Activated gamma-delta T cell treated with anti-CD3 and anti-CD28 coated beads, Interleukin-2, amount 50 U/mL, for 16 hours (primary cell): ENCODE measurements around the gene ATG4B.
"Not testable (repeated sequence)": the region's sequence is repeated elsewhere in the genome, so short reads cannot be mapped to it uniquely, and the experiment has no call there.

ENCODE experiments used
- DNase-seq: peaks from one replicate; pipeline ENCODE4 v3.0.0-alpha.2; 2020; ENCODE audit warnings: low read depth

ATG4B gene

DNA sequence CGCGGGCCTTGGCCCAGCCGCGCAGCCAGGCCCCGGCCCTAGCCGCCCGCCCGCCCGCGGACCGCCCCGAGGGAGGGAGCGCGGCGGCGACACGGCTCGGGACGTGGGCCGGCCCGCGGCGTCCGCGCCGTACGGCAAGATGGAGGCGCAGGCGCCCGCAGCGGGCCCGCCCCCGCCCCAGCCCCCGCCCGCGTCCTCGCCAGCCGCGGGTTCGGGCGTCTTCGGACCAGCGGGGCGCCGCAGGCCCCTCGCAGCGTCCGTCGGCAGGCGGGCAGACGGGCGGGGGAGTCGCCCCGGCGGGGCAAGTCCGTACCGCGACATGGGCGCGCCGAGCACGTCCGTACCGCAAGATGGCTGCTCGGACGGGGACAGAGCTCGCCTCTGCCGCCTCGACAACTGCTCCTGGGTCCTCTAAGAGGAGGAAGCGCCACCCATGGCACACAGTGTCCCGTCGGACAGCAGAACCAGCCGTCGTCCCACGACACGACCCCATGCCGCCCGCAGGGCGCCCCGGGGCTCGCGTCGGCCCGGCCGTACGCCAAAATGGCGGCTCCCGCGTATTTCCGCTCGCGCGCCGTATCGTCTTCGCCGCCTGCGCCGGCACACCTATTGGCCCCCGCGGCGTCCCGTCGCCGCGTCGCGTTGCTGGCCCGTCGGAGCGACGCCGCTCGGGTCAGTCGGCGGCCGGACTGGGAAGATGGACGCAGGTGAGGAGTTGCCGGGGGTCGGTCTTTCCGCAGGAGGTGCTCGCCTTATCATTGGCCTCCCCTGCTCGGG, at the start of gene ATG4B, which contains the start of gene THAP4:
TSS of gene ATG4B (plus strand) at position 676 of the 777 bp plus-strand sequence. CDS start at position 698, 22 bp downstream.
TSS of gene THAP4 (minus strand) at position 141 of the 777 bp plus-strand sequence. CDS start 141 bp downstream, outside the sequence.
- peak; percentile 59 for DNase-seq

GRCh38 chr2:241589863-241590262, 47.6 kb upstream of the ATG4B start:
- DNase-seq, result not testable (repeated sequence)

- DNase-seq, result not testable (repeated sequence)
Measured at GRCh38 chr2:241590496-241591455, 46.7 kb upstream of the ATG4B start.

DNA sequence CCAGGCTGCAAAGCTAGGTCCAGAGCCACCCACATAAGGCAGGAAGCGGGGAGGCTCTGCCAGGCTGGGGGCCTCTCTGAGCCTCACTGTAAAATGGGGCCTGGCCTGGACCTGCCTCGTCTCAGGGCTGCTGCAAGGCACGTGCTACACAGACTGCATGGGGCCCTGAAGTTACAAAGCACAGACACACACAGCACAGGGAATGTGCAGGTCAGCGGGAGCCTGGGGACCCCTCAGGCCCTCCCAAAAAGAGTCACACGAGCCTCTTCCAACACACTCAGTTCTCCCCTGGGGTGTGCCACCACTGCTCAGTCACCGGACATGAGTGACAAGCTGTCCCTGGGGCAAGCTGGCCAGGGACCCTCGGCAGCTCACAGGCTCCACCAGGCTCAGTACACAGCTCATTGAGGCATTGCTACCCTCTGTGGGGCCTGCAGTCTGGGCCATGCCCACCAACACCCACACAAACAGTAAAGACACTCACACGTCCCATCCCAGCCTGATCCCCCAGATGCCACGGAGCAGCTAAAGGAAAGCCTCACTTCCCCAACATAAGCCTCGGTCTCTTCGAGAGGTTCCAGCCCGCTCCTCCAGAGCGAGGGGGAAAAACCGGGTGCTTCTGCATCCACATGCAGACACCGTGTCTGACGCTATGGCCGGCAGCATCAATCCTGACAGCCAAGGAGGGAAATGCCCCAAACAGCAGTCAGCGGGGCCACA, 45.2 kb upstream of the ATG4B start:
- DNase-seq, result no peak

GRCh38 chr2:241593271-241593670, 44.2 kb upstream of the ATG4B start:
- DNase-seq, result no peak

- DNase-seq, result no peak
Measured at GRCh38 chr2:241595600-241596140, 41.8 kb upstream of the ATG4B start.

DNA sequence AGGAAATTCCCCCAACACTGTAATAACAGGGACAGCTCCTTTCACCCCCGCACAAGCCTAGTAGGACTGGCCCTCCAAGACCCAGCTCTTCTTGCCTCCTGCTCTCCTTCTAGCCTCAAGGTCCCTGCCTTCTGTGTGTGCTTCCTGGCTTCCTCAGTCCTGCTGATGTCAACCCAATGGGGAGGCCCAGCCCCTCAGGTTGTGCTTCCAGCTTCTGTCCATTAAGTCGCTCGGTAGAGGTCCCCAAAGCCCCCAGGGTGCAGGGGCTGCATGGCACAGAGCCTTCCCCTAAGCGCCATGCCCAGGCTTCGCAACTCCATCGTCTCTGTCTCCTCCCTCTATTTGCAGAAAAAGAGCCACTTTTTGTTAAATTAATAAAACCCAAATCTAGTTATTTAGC, 39.9 kb upstream of the ATG4B start:
- no peak for DNase-seq

DNA sequence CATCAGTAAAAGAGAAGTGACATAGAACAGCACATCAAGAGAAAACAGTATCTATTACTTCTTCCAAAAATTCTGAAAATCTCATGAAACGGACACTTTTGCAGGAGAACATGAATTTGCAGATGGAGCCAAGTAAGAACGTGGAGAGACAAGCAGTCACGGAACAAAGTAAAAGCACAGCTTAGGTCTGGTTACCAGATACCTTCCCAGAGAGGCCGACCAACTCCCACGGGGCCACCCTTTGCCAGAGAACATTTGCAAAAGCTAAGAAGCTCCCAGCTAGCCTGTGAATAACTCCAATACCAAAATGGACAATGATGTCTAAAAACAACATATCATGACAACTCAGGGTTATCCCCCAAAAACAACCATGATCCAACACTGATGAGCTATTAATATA, 39.4 kb upstream of the ATG4B start:
- DNase-seq, result no peak

- no peak for DNase-seq
Measured at GRCh38 chr2:241598487-241598886, 39.0 kb upstream of the ATG4B start.

DNA sequence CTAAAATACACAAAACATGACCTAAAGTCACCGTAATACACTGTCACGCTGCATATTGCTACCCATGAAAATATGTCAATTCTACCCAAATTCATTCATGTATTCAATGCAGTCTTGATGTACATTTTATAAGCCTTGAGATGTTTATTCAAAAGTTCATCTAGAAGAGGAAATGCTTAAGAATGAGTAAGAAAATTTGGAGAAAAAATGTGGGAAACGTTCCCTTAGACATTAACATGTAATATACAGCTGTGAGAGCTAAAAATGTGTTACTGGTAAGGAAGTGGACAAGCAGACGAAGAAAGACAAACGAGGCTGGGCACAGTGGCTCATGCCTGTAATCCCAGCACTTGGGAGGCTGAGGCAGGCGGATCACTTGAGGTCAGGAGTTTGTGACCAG, 37.9 kb upstream of the ATG4B start:
- no peak for DNase-seq

GRCh38 chr2:241601841-241602240, 35.7 kb upstream of the ATG4B start:
- no peak for DNase-seq

- no peak for DNase-seq
Measured at GRCh38 chr2:241602720-241603119, 34.8 kb upstream of the ATG4B start.

DNA sequence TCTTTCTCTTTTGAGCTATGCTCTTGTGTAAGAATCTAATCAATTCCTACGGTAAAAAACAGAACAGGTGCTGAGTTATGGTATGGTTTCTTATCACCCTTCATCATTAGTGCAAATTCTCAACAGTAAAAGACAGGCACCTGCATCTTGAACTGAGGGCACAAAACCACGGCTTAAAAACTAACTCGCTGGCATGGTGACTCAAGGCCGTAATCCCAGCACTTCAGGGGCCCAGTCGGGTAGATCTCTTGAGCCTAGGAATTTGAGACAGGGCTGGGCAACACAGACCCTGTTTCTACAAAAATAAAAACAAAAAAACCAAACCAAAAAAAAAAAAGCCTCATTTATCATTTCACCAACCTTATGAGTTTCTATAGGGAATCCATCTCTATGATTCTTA, 33.8 kb upstream of the ATG4B start:
- no peak for DNase-seq

- no peak for DNase-seq
Measured at GRCh38 chr2:241606186-241606585, 31.3 kb upstream of the ATG4B start.

DNA sequence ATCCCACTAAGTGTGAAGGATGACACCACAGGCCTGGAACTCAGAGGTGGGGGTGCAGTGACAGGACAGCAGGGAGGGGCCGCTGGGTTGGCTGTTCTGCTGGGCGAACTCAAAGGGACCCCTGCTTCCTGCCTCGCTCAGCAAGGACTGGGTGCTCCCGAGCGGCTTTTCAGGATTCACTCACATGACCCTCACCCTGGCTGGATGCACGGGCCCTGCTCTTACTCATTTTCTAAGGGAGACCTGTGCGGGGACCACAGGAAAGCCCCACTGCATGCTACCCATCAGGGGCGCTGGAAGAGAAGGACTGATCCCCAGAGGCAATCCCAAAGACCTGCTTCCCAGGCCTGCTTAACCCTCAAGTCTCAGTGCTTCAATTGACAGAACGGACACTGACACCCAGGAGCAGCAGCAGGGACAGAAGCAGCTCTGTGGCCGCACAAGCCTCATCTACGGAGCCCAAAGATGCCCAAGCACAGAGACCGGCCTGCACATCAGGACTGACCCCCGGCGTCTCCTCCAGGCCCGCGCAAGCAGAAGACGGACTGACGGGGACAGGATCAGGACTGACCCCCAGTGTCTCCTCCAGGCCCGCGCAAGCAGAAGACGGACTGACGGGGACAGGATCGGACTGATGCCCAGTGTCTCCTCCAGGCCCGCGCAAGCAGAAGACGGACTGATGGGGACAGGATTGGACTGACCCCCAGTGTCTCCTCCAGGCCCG, 30.2 kb upstream of the ATG4B start:
- DNase-seq, result no peak

DNA sequence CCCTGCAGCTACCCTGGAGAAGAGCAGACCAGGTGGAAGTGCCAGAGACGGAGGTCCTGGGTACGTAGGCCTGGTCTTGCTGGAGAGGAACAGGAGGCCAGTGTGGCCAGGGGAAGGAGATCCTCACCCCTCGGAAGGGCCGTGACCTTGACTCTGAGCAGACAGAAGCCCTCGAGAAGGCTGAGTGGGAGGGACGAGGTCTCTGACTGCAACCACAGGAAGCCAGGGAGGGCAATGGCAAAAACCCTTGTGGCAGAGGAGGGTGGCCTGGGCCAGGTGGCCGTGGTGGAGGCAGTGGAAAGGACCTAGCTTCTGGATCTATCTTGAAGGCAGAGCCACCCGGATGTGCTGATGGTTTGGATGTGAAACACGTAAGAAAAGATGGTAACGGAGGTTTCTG, 28.6 kb upstream of the ATG4B start:
- DNase-seq, result no peak

DNA sequence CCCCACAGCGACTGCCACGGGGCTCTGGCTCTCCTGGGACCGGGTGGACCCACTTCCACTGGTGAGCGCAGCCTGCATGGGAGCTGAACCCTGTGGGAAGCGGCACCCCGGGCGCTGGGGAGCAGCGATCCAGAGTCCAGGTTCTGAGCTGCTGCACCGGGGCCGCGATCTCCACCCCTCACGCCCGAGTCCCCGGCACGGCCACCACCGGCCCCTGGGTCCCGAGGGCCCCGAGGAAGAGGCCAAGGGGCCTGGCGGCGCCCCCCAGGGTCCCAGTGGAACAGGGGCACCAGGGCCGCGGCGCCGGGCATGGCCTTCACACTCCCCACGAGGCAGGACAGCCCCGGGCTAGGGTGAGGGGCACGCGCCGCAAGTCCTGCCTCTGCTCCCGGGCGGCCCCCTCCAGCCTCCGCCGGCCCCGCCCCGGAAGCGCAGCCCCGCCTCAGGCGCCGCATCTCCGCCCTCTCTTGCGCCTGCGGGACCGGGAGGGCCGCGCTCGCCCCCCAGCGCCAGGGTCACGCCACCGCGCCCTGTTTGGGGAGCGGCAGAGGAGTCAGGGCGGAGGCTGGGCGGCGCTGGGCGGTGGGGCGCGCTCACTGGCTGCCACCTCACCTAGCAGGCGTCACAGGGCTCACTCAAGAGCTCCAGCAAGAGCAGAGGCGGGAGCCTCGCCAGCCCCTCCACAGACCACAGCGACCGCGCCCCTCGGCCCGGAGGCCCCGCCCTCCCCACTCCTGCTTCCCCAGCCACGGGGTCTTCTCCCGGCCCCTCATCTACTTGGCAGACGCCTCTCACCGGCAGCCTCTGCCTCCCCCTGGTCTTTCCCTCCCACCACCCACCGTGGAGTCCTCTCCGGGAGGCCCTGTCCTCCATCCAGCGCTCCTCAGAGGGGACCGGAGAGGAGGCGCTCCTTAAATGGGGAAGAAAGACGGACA, 27.4 kb upstream of the ATG4B start:
- DNase-seq, result peak; percentile 82

- no peak for DNase-seq
Measured at GRCh38 chr2:241611062-241611461, 26.4 kb upstream of the ATG4B start.

DNA sequence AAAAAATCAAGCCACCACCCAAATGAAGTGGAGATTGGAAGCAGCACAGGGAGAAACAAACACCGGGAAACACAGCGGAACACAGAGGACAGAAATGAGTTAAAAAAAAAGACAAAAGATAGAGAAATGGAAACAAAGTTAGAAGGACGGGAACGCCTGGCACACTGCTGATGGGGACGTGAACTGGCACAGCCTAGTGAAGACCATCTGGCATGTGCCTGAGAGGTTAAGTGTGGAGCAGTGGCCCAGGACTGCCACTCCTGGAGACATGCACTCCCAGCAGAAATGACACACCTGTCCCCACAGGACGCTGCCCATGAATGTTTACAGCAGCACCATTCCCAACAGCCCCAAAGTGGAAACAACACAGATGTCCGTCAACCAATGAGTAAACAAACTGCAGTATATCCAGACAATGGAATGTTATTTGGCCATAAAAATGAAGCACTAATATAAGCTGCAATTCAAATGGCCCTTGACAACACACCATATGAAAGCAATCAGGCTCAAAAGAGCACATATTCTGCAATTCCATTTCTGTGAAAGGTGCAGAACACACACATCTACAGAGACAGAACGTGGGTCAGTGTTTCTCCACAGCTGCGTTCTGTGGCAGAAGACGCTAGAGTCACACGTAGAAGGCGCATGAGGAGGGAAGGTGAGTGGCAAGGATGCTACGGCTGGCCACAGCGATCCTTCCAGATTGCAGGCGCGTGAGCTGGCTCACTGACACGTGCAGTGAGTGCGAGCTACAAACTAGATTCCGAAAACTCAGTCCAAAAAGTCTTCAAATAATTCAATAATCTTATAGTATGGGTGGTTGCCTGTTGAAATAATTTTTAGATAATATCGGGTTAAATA, 25.1 kb upstream of the ATG4B start:
- no peak for DNase-seq
